ENCODE data around the gene SLC35D1.

DNA sequence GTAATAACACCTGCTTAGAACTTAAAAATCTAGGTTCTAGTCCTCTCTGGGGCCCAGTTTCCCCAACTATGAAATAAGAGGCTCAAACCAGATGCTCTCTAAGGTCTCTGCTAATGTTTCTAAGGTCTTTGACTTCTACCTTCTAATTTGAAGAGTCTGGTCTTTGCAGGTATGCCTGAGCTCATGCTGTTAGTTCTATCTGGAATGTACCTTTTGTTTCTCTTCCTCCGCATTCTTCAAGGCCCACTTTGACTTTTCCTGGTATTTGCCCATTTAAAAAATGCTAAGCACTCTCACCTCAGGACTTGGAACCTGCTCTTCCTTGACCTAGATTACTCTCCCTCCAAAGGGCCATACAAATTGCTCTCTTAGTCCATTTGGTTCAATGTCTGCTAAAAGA is 13.5 kb downstream of the SLC35D1 start:
- TF ChIP-seq, protein P1, sequence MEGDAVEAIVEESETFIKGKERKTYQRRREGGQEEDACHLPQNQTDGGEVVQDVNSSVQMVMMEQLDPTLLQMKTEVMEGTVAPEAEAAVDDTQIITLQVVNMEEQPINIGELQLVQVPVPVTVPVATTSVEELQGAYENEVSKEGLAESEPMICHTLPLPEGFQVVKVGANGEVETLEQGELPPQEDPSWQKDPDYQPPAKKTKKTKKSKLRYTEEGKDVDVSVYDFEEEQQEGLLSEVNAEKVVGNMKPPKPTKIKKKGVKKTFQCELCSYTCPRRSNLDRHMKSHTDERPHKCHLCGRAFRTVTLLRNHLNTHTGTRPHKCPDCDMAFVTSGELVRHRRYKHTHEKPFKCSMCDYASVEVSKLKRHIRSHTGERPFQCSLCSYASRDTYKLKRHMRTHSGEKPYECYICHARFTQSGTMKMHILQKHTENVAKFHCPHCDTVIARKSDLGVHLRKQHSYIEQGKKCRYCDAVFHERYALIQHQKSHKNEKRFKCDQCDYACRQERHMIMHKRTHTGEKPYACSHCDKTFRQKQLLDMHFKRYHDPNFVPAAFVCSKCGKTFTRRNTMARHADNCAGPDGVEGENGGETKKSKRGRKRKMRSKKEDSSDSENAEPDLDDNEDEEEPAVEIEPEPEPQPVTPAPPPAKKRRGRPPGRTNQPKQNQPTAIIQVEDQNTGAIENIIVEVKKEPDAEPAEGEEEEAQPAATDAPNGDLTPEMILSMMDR (IDR thresholded peaks at IDR 0.05), result no peak
- TF ChIP-seq POLR2AphosphoS5 (IDR thresholded peaks at IDR 0.05), result no peak

All from gastroesophageal sphincter (tissue), 3 donors.